K562 (cell line): Measurements from ENCODE around the gene LYPD5. TPM values are rescaled to one million over a fixed set of nuclear protein-coding genes. Genes with fewer than 3 reads are reported as not detected.

Source experiments
- ATAC-seq: fragments of 200-7000 bp; cut with Tn5 transposase; 3 replicates; pipeline ENCODE4 v1.9.1; 2020; ENCODE audit warnings: moderate library complexity
- BruUV-seq: library from RNA; stranded (reverse); fragments of 400-500 nt; replicated peaks from 2 replicates; lab custom pipeline; 2021; lab: Mats Ljungman, UMichigan
- CTCF ChIA-PET: fragments of 300-600 bp; formaldehyde crosslinking; extraction: SDS; loops from one replicate; lab custom pipeline; 2021; ENCODE audit warnings: low intra/inter-chr PET ratio; lab: Yijun Ruan, JAX
- POLR2A ChIA-PET: fragments of 300-600, 350-650 bp; sonication (Branson Sonifier 250); formaldehyde crosslinking; extraction: SDS; loops from one replicate; lab custom pipeline; 2021; ENCODE audit warnings: antibody characterized with exemption, inconsistent platforms; lab: Yijun Ruan, JAX
- DNase-seq, 4 experiments: peaks; one replicate each; pipeline versions ENCODE4 v3.0.0 to v3.0.0-alpha.2; 2011 to 2018; ENCODE audit warnings: low spot score in 3 of 4, mixed read lengths in 3 of 4; ENCODE audit errors: extremely low read depth in 1 of 4
- FAIRE-seq: peaks from 2 replicates; lab custom pipeline; 2011; peaks lifted over from hg19 to GRCh38; lab: Jason Lieb, UNC
- H2AFZ ChIP-seq: 2 replicates; pipeline ENCODE4 v1.6.0; 2011; ENCODE audit warnings: low read depth, low read length, control low read depth, inconsistent platforms
- H3K27ac ChIP-seq: fragments of 200-600 bp; 3 replicates; pipeline ENCODE4 v1.8.0; 2011; ENCODE audit warnings: low read depth, mild to moderate bottlenecking, control low read depth, inconsistent platforms, low read length, moderate library complexity, mixed read lengths; ENCODE audit errors: extremely low read depth
- H3K27me3 ChIP-seq, 2 experiments: fragments of 300-600 bp in 1 of 2; 2 replicates in 1 of 2; 3 replicates in 1 of 2; pipeline versions ENCODE4 v1.6.0 to v1.8.0; 2011; ENCODE audit warnings: inconsistent platforms in 2 of 2, low read length in 2 of 2, mild to moderate bottlenecking in 1 of 2, mixed read lengths in 1 of 2, moderate library complexity in 1 of 2; ENCODE audit not compliant: control insufficient read depth in 2 of 2, insufficient read depth in 2 of 2
- H3K36me3 ChIP-seq: fragments of 300-600 bp; 3 replicates; pipeline ENCODE4 v1.8.0; 2011; ENCODE audit warnings: mild to moderate bottlenecking, low read length, inconsistent platforms; ENCODE audit not compliant: control insufficient read depth, insufficient read depth
- H3K4me1 ChIP-seq, 2 experiments: fragments of 200-600 bp in 1 of 2; replicated peaks in 1 of 2; 2 replicates in 1 of 2; 3 replicates in 1 of 2; pipeline versions ENCODE4 v1.5.1 to v1.8.0; 2011; ENCODE audit warnings: inconsistent platforms in 2 of 2, low read length in 2 of 2, mild to moderate bottlenecking in 1 of 2, mixed read lengths in 1 of 2, moderate library complexity in 1 of 2; ENCODE audit not compliant: control insufficient read depth in 2 of 2, insufficient read depth in 2 of 2
- H3K4me2 ChIP-seq: 2 replicates; pipeline ENCODE4 v1.6.1; 2011; ENCODE audit warnings: low read length, control low read depth, inconsistent platforms, mixed read lengths; ENCODE audit not compliant: insufficient read depth
- H3K4me3 ChIP-seq: fragments of 200-600 bp; sonication (generic), shearing (Covaris generic); 2 replicates; pipeline ENCODE4 v1.5.1; 2016; ENCODE audit warnings: control low read depth, inconsistent platforms
- H3K79me2 ChIP-seq: fragments of 200-600 bp; 3 replicates; pipeline ENCODE4 v1.8.0; 2011; ENCODE audit warnings: low read length, inconsistent platforms; ENCODE audit not compliant: control insufficient read depth, insufficient read depth
- H3K9ac ChIP-seq, 2 experiments: 2 replicates each; pipeline versions ENCODE4 v1.6.0 to v1.6.1; 2011; ENCODE audit warnings: low read depth in 2 of 2, low read length in 2 of 2, control low read depth in 1 of 2, inconsistent platforms in 1 of 2, mild to moderate bottlenecking in 1 of 2, mixed read lengths in 1 of 2; ENCODE audit not compliant: insufficient read depth in 1 of 2
- H3K9me1 ChIP-seq: one replicate; pipeline ENCODE4 v1.6.0; 2011; ENCODE audit warnings: inconsistent platforms, mild to moderate bottlenecking, low read length, moderate library complexity; ENCODE audit not compliant: control insufficient read depth, insufficient read depth
- H3K9me3 ChIP-seq: replicated peaks from 2 replicates; pipeline ENCODE4 v1.5.1; 2011; ENCODE audit warnings: low read depth, low read length, inconsistent platforms; ENCODE audit not compliant: control insufficient read depth, insufficient read depth
- H4K20me1 ChIP-seq: replicated peaks from 2 replicates; pipeline ENCODE4 v1.6.1; 2011; ENCODE audit warnings: low read length, inconsistent platforms, mixed read lengths; ENCODE audit not compliant: control insufficient read depth, insufficient read depth
- KDM1A ChIP-seq, 2 experiments: fragments of 450-650 bp; IDR thresholded peaks; 2 replicates each; pipeline ENCODE4 v1.6.1; 2016; ENCODE audit warnings: mild to moderate bottlenecking in 2 of 2
- STAT5A ChIP-seq: IDR thresholded peaks from 2 replicates; pipeline ENCODE4 v1.6.1; 2012; ENCODE audit warnings: low read length, inconsistent platforms, borderline replicate concordance
- WGBS: fragments of 100-300 bp; shearing (Covaris generic); methylation state at CpG from one replicate; pipeline ENCODE4 v1.1.6; 2016; ENCODE audit warnings: low coverage, mixed read lengths; ENCODE audit not compliant: insufficient coverage; ENCODE audit errors: missing lambda C conversion rate; 5-methylcytosine and 5-hydroxymethylcytosine counted together
- in situ Hi-C: fragments of 300-500 bp; cut with MboI; formaldehyde crosslinking; loops from 4 replicates; pipeline ENCODE4 v1.15.0; 2018; ENCODE audit warnings: inconsistent platforms, mixed read lengths
- intact Hi-C: fragments of 100-400 bp; cut with micrococcal nuclease; formaldehyde crosslinking; loops from 2 replicates; pipeline ENCODE4 v1.14.2; 2022
- polyA plus RNA-seq, 8 experiments: library from polyadenylated mRNA; depleted of rRNA in 4 of 8; stranded (reverse) in 5 of 8; unstranded in 3 of 8; fragments of >200 nt; fragmentation: Nextera tagmentation in 2 of 8; fragmentation: Illumina TruSeq in 1 of 8; extraction: Ambion mirVana in 2 of 8; extraction: Trizol in 1 of 8; gene quantifications; 2 replicates each; pipeline versions ENCODE4 v1.2.1 to v1.2.3, GENCODE V29; 2011 to 2014; ENCODE audit warnings: inconsistent platforms in 1 of 8, missing spikeins in 1 of 8
- total RNA-seq, 7 experiments: library from RNA; depleted of rRNA in 6 of 7; stranded (reverse); fragments of >200 nt in 6 of 7; fragmentation: Illumina TruSeq in 2 of 7; extraction: Trizol in 2 of 7; gene quantifications; 2 replicates each; pipeline versions ENCODE4 v1.2.1 to v1.2.3, GENCODE V29; 2011 to 2021; ENCODE audit warnings: low replicate concordance in 1 of 7

Gene LYPD5
- total and polyA plus RNA-seq, 9 of the 15 experiments (the other 6 are each of a cell fraction or from before 2014, with no cell fraction given), result 0.03 to 0.22 (median 0.10) TPM; not detected in 3

DNA sequence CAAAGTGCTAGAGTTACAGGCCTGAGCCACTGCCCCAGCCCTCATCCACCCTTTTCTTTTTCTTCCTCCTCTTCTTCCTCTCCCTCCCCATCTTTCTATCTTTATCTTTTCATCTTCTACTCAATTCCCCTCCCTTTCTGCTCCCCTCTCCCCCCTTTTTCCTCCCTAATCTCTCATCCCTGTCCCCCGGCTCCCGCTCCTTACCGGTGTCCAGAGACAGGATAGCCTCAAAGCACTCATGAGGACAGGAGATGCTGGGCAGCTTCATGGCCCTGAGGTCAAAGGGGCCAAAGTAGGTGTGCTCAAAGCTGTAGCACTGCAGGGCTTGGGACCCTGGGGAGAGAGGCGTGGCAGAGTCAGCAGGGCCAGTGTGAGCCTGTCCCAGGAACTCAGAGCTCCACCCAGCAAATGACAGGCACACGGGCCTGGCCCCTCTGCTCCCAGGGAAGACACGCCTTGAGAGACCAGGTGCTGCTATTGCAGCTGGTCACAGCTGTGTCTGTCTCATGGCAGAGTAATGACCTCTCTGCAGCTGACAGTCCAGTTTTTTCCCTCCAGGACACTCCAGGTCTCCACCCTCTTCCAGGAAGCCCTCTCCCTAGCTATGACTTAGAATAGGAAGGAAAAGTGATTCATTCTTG lies 2.6 kb downstream of the LYPD5 start:
- TF ChIP-seq KDM1A (IDR thresholded peaks at IDR 0.05) (0 out of 4 replicates have a peak, but pooled peaks of 1 of the 2 experiments have one; percentile 3), STAT5A (no peak)
- TF ChIP-seq, all 486 proteins: peak for 1
- POLR2A ChIA-PET, result interaction anchor here (0.6 to 1.5 kb wide), 3 partner anchors 10 to 879 kb away, joined by 3 to 5 read pairs (median 3); no protein-coding TSS in a partner anchor
- no peaks in the 10 kb centered on the region; the same call in 1 of the 2 replicates for H4K20me1 ChIP-seq
- H3K4me1 ChIP-seq, result peaks cover 0 to 22% of the 10 kb centered on the region in 2 experiments; a peak in 4 of 5 replicates
- in situ Hi-C loops (no loop called here), intact Hi-C loops (no loop called here)
- H3K27me3 ChIP-seq, result peaks cover 4 to 11% of the 10 kb centered on the region in 2 experiments; a peak in 3 of 5 replicates
- H3K27ac ChIP-seq, result no peak overlapping the region
- no peak overlapping the region for H3K4me3 ChIP-seq
- no peaks in the 10 kb centered on the region for H3K36me3 ChIP-seq
- H3K9ac ChIP-seq, result no peak overlapping the region; a peak in 1 of 4 replicates
- no TSS peak for BruUV-seq
- CTCF ChIA-PET, result no interaction called here
- no peaks in the 10 kb centered on the region for H3K79me2 ChIP-seq
- no peaks in the 10 kb centered on the region for H3K9me1 ChIP-seq
- DNase-seq (peak in 1 of 4 experiments; percentile 32), ATAC-seq (peak; percentile 57), FAIRE-seq (no peak)
- no peak overlapping the region for H2AFZ ChIP-seq
- H3K4me2 ChIP-seq, result no peak overlapping the region
- H3K9me3 ChIP-seq, result no peaks in the 10 kb centered on the region
- 16% methylated on average over 6 of the region's 6 CpGs for WGBS
